Suprapubic skin (tissue), 4 donors: ENCODE measurements around the gene RELA. TPM values are rescaled to one million over a fixed set of nuclear protein-coding genes. Genes with fewer than 3 reads are reported as not detected.

Experiments
- DNase-seq, 2 donors: peaks; one replicate each; pipeline ENCODE4 v3.0.0-alpha.2; 2019; ENCODE audit warnings: low spot score in 2 of 2
- H3K27ac ChIP-seq: fragments of 200-600 bp; sonication (generic); one replicate; pipeline ENCODE4 v1.5.1; 2019
- H3K27me3 ChIP-seq: fragments of 200-600 bp; sonication (generic); one replicate; pipeline ENCODE4 v1.5.1; 2019
- H3K36me3 ChIP-seq: fragments of 200-600 bp; sonication (generic); one replicate; pipeline ENCODE4 v1.5.1; 2019
- H3K4me1 ChIP-seq: fragments of 200-600 bp; sonication (generic); one replicate; pipeline ENCODE4 v1.5.1; 2019
- H3K4me3 ChIP-seq: fragments of 200-600 bp; sonication (generic); one replicate; pipeline ENCODE4 v1.5.1; 2019; ENCODE audit warnings: mild to moderate bottlenecking
- H3K9me3 ChIP-seq: fragments of 200-600 bp; sonication (generic); one replicate; pipeline ENCODE4 v1.5.1; 2019
- CTCF ChIP-seq, 2 donors: fragments of 200-600 bp in 1 of 2; fragments of 450-650 bp in 1 of 2; sonication (generic) in 1 of 2; IDR thresholded peaks; one replicate each; pipeline ENCODE4 v1.5.1; 2016 to 2019; ENCODE audit warnings: antibody characterized with exemption in 2 of 2, mild to moderate bottlenecking in 1 of 2, moderate library complexity in 1 of 2
- EP300 ChIP-seq: sonication (generic); formaldehyde crosslinking; IDR thresholded peaks from one replicate; pipeline ENCODE4 v1.6.1; 2017; ENCODE audit warnings: antibody characterized with exemption
- POLR2A ChIP-seq, 2 donors: fragments of 450-650 bp; IDR thresholded peaks; one replicate each; pipeline ENCODE4 v1.6.1; 2017; ENCODE audit warnings: antibody characterized with exemption in 2 of 2, mild to moderate bottlenecking in 2 of 2, moderate library complexity in 2 of 2
- POLR2AphosphoS5 ChIP-seq, 3 donors: sonication (generic); formaldehyde crosslinking; IDR thresholded peaks; one replicate each; pipeline ENCODE4 v1.6.1; 2017; ENCODE audit warnings: antibody characterized with exemption in 3 of 3
- WGBS: methylation state at CpG from one replicate; pipeline ENCODE4 v1.1.5; 2018; 5-methylcytosine and 5-hydroxymethylcytosine counted together
- total RNA-seq, 4 donors: library from RNA; depleted of rRNA; stranded (reverse); fragments of >200 nt; gene quantifications; one replicate each; pipeline ENCODE4 v1.1.0, GENCODE V29; 2016

RELA gene
- total RNA-seq, 4 donors from 2014 or later: 71.7 to 111 (median 93.5) TPM

GRCh38 chr11:65609665-65610064 is 53.1 kb downstream of the RELA start:
- 80% methylated on average over 5 of the region's 5 CpGs for WGBS
- Histone ChIP-seq H3K4me1 (peaks cover 66% of the 10 kb centered on the region), H3K4me3 (no peak overlapping the region), H3K9me3 (no peaks in the 10 kb centered on the region), H3K27ac (no peak overlapping the region), H3K27me3 (no peaks in the 10 kb centered on the region), H3K36me3 (peaks cover 30% of the 10 kb centered on the region)
- no peak for DNase-seq
- no peak for TF ChIP-seq CTCF (IDR thresholded peaks at IDR 0.05)
- no peak for TF ChIP-seq POLR2A (IDR thresholded peaks at IDR 0.05)
- TF ChIP-seq EP300: no peak
- no peak for TF ChIP-seq POLR2AphosphoS5 (IDR thresholded peaks at IDR 0.05)

- WGBS: 48% methylated on average over 3 of the region's 3 CpGs
- peaks cover 34% of the 10 kb centered on the region for H3K36me3 ChIP-seq
- H3K9me3 ChIP-seq: no peaks in the 10 kb centered on the region
- no peaks in the 10 kb centered on the region for H3K27me3 ChIP-seq
- TF ChIP-seq EP300 (no peak), POLR2A (IDR thresholded peaks at IDR 0.05) (no peak), CTCF (IDR thresholded peaks at IDR 0.05) (no peak), POLR2AphosphoS5 (IDR thresholded peaks at IDR 0.05) (no peak)
- no peak for DNase-seq
- no peak overlapping the region for H3K4me3 ChIP-seq
- peaks cover 66% of the 10 kb centered on the region for H3K4me1 ChIP-seq
- H3K27ac ChIP-seq: no peak overlapping the region
Observed at GRCh38 chr11:65609229-65609628, 53.5 kb downstream of the RELA start.

GRCh38 chr11:65607614-65608426 is 54.9 kb downstream of the RELA start:
- DNase-seq: no peak
- no peaks in the 10 kb centered on the region for H3K9me3 ChIP-seq
- peaks cover 49% of the 10 kb centered on the region for H3K36me3 ChIP-seq
- peaks cover 55% of the 10 kb centered on the region for H3K4me1 ChIP-seq
- no peaks in the 10 kb centered on the region for H3K27me3 ChIP-seq
- TF ChIP-seq EP300 (no peak), POLR2A (IDR thresholded peaks at IDR 0.05) (no peak), CTCF (IDR thresholded peaks at IDR 0.05) (no peak), POLR2AphosphoS5 (IDR thresholded peaks at IDR 0.05) (no peak)
- peak overlapping the region; percentile 42 for H3K27ac ChIP-seq
- 80% methylated on average over 29 of the region's 37 CpGs for WGBS
- peak overlapping the region; percentile 42 for H3K4me3 ChIP-seq

GRCh38 chr11:65606876-65607613 is 55.7 kb downstream of the RELA start:
- no peak for TF ChIP-seq POLR2A (IDR thresholded peaks at IDR 0.05)
- TF ChIP-seq CTCF (IDR thresholded peaks at IDR 0.05): no peak
- TF ChIP-seq POLR2AphosphoS5 (IDR thresholded peaks at IDR 0.05): peak in 2 of 3 donors; percentile 23 to 56
- no peak for TF ChIP-seq EP300
- H3K4me1 ChIP-seq: peaks cover 47% of the 10 kb centered on the region
- WGBS: 32% methylated on average over 24 of the region's 67 CpGs

GRCh38 chr11:65604258-65604657 is 58.5 kb downstream of the RELA start:
- H3K4me3 ChIP-seq: no peak overlapping the region
- peaks cover 64% of the 10 kb centered on the region for H3K36me3 ChIP-seq
- H3K4me1 ChIP-seq: peaks cover 19% of the 10 kb centered on the region
- WGBS: 100% methylated on average over 1 of the region's 1 CpG
- no peaks in the 10 kb centered on the region for H3K9me3 ChIP-seq
- no peak for DNase-seq
- H3K27me3 ChIP-seq: no peaks in the 10 kb centered on the region
- TF ChIP-seq POLR2A (IDR thresholded peaks at IDR 0.05) (no peak), POLR2AphosphoS5 (IDR thresholded peaks at IDR 0.05) (no peak), CTCF (IDR thresholded peaks at IDR 0.05) (no peak), EP300 (no peak)
- H3K27ac ChIP-seq: no peak overlapping the region

More at GRCh38 chr11:65606876-65607613, 55.7 kb downstream of the RELA start:
- H3K9me3 ChIP-seq: no peaks in the 10 kb centered on the region
- peak overlapping the region; percentile 50 for H3K27ac ChIP-seq
- DNase-seq: peak; percentile 95 to 97
- peak overlapping the region; percentile 42 for H3K4me3 ChIP-seq
- H3K36me3 ChIP-seq: peaks cover 53% of the 10 kb centered on the region
- H3K27me3 ChIP-seq: no peaks in the 10 kb centered on the region
